K562 (cell line): ENCODE data around the gene MPI. TPM values are rescaled to one million over a fixed set of nuclear protein-coding genes. Genes with fewer than 3 reads are reported as not detected.

Experiments used
- ARID3B ChIP-seq: fragments of 250-450 bp; sonication (Bioruptor Pico); IDR thresholded peaks from 2 replicates; pipeline ENCODE4 v1.4.0; 2020; ENCODE audit warnings: borderline replicate concordance
- BCL6 ChIP-seq: fragments of 250-450 bp; sonication (Bioruptor Pico); IDR thresholded peaks from 2 replicates; pipeline ENCODE4 v1.4.0; 2020
- EHMT2 ChIP-seq: fragments of 450-650 bp; IDR thresholded peaks from 2 replicates; pipeline ENCODE4 v1.6.1; 2018; ENCODE audit warnings: antibody characterized with exemption
- HEY1 ChIP-seq: fragments of 250-450 bp; sonication (Bioruptor Pico); IDR thresholded peaks from 2 replicates; pipeline ENCODE4 v1.5.0; 2020; ENCODE audit warnings: mild to moderate bottlenecking, moderate library complexity, borderline replicate concordance
- KDM2B ChIP-seq: fragments of 250-450 bp; sonication (Bioruptor Pico); IDR thresholded peaks from 2 replicates; pipeline ENCODE4 v1.8.0; 2021; ENCODE audit warnings: mild to moderate bottlenecking, moderate library complexity
- MBD1 ChIP-seq: fragments of 250-450 bp; sonication (Bioruptor Pico); IDR thresholded peaks from 2 replicates; pipeline ENCODE4 v1.8.0; 2022; ENCODE audit warnings: inconsistent platforms
- MEF2A ChIP-seq: IDR thresholded peaks from 2 replicates; pipeline ENCODE4 v1.6.1; 2011; ENCODE audit warnings: low read depth, mild to moderate bottlenecking, low read length, moderate library complexity; ENCODE audit not compliant: control insufficient read depth
- PCBP2 ChIP-seq: fragments of 200-400 bp; formaldehyde crosslinking; IDR thresholded peaks from 2 replicates; pipeline ENCODE4 v1.6.1; 2018; ENCODE audit warnings: low read length, low read depth, mild to moderate bottlenecking, moderate library complexity; ENCODE audit not compliant: poor library complexity, severe bottlenecking
- RBM39 ChIP-seq: fragments of 200-400 bp; formaldehyde crosslinking; optimal IDR thresholded peaks from 2 replicates; pipeline ENCODE3; 2018; ENCODE audit warnings: low read depth, low read length
- TBP ChIP-seq: optimal IDR thresholded peaks from 2 replicates; pipeline ENCODE3; 2011; ENCODE audit warnings: low read depth, low read length, improper control_type of control experiment
- TEAD1 ChIP-seq, 2 experiments: fragments of 450-650 bp in 1 of 2; sonication (generic) in 1 of 2; formaldehyde crosslinking; IDR thresholded peaks; 2 replicates each; pipeline versions ENCODE4 v1.4.0 to v1.8.0; 2020 to 2022; ENCODE audit warnings: mild to moderate bottlenecking in 2 of 2, missing genetic modification reagents in 1 of 2
- U2AF1 ChIP-seq: fragments of 200-400 bp; formaldehyde crosslinking; optimal IDR thresholded peaks from 2 replicates; pipeline ENCODE3; 2017; ENCODE audit warnings: mild to moderate bottlenecking, low read depth, low read length, moderate library complexity
- ZNF165 ChIP-seq: fragments of 250-450 bp; sonication (Bioruptor Pico); IDR thresholded peaks from 2 replicates; pipeline ENCODE4 v1.4.0; 2020; ENCODE audit warnings: borderline replicate concordance
- ZNF263 ChIP-seq: sonication (generic); formaldehyde crosslinking; IDR thresholded peaks from 2 replicates; pipeline ENCODE4 v1.8.0; 2022; ENCODE audit warnings: mild to moderate bottlenecking, missing genetic modification reagents, borderline replicate concordance
- ZNF3 ChIP-seq: fragments of 250-450 bp; sonication (Bioruptor Pico); IDR thresholded peaks from 2 replicates; pipeline ENCODE4 v1.5.0; 2021; ENCODE audit warnings: mild to moderate bottlenecking, moderate library complexity
- polyA plus RNA-seq, 8 experiments: library from polyadenylated mRNA; depleted of rRNA in 4 of 8; stranded (reverse) in 5 of 8; unstranded in 3 of 8; fragments of >200 nt; fragmentation: Nextera tagmentation in 2 of 8; fragmentation: Illumina TruSeq in 1 of 8; extraction: Ambion mirVana in 2 of 8; extraction: Trizol in 1 of 8; gene quantifications; 2 replicates each; pipeline versions ENCODE4 v1.2.1 to v1.2.3, GENCODE V29; 2011 to 2014; ENCODE audit warnings: inconsistent platforms in 1 of 8, missing spikeins in 1 of 8
- total RNA-seq, 7 experiments: library from RNA; depleted of rRNA in 6 of 7; stranded (reverse); fragments of >200 nt in 6 of 7; fragmentation: Illumina TruSeq in 2 of 7; extraction: Trizol in 2 of 7; gene quantifications; 2 replicates each; pipeline versions ENCODE4 v1.2.1 to v1.2.3, GENCODE V29; 2011 to 2021; ENCODE audit warnings: low replicate concordance in 1 of 7
- TF ChIP-seq, protein P1 (sequence below): sonication (generic); formaldehyde crosslinking; IDR thresholded peaks from 2 replicates; pipeline ENCODE4 v1.8.1; 2023; ENCODE audit warnings: mild to moderate bottlenecking, missing genetic modification reagents
- TF ChIP-seq, protein P2 (sequence below), 2 experiments: fragments of 200-800 bp in 1 of 2; sonication (Bioruptor generic) in 1 of 2; sonication (generic) in 1 of 2; formaldehyde crosslinking in 1 of 2; IDR thresholded peaks in 1 of 2; conservative IDR thresholded peaks in 1 of 2; 2 replicates each; pipeline versions ENCODE4 v1.5.0 to v1.6.1; 2016 to 2020; ENCODE audit warnings: missing compliant biosample characterization in 1 of 2, missing genetic modification characterization in 1 of 2, missing genetic modification reagents in 1 of 2
- TF ChIP-seq, protein P3 (sequence below): sonication (generic); formaldehyde crosslinking; IDR thresholded peaks from 2 replicates; pipeline ENCODE4 v1.8.1; 2023; ENCODE audit warnings: mild to moderate bottlenecking, missing genetic modification reagents, moderate library complexity
- TF ChIP-seq, protein P4 (sequence below): fragments of 450-650 bp; IDR thresholded peaks from 2 replicates; pipeline ENCODE4 v1.7.0; 2016; ENCODE audit warnings: borderline replicate concordance

MPI gene
- total and polyA plus RNA-seq, 9 of the 15 experiments (the other 6 are each of a cell fraction or from before 2014, with no cell fraction given): 30.7 to 105 (median 40.5) TPM

DNA sequence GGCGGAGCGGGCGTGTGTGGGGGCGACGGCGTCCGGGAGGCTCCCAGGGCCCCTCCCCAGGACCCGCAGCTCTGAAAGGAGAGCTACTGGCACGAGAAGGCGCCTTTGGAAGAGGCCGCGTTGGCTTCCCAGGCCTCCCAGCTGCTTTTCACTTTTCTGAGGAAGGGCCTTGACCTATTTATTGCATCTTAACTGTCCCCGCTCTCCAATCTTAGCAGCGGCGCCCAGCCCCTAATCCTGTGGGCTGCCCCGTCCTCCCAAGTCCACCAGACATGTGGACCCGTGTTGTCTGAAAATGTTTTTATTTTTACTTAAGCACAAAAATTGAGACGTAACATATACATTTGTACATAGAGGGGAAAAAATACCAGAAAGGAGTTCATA, 46.4 kb upstream of the MPI start (continued):
- no peak for TF ChIP-seq TEAD1 (CRISPR knock-in tag; IDR thresholded peaks at IDR 0.05)
- no peak for TF ChIP-seq BCL6 (CRISPR knock-in tag)
- TF ChIP-seq MBD1 (CRISPR knock-in tag): no peak
- no peak; the same call in 1 of the 2 replicates for TF ChIP-seq KDM2B (CRISPR knock-in tag)
- TF ChIP-seq U2AF1: peak; percentile 9
- TF ChIP-seq PCBP2: no peak
- no peak for TF ChIP-seq HEY1 (CRISPR knock-in tag)
- no peak for TF ChIP-seq ARID3B (CRISPR knock-in tag)
- TF ChIP-seq ZNF263 (CRISPR knock-in tag): no peak
- no peak for TF ChIP-seq MEF2A
- TF ChIP-seq, protein P1, sequence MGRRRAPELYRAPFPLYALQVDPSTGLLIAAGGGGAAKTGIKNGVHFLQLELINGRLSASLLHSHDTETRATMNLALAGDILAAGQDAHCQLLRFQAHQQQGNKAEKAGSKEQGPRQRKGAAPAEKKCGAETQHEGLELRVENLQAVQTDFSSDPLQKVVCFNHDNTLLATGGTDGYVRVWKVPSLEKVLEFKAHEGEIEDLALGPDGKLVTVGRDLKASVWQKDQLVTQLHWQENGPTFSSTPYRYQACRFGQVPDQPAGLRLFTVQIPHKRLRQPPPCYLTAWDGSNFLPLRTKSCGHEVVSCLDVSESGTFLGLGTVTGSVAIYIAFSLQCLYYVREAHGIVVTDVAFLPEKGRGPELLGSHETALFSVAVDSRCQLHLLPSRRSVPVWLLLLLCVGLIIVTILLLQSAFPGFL: no peak
- TF ChIP-seq, protein P2, sequence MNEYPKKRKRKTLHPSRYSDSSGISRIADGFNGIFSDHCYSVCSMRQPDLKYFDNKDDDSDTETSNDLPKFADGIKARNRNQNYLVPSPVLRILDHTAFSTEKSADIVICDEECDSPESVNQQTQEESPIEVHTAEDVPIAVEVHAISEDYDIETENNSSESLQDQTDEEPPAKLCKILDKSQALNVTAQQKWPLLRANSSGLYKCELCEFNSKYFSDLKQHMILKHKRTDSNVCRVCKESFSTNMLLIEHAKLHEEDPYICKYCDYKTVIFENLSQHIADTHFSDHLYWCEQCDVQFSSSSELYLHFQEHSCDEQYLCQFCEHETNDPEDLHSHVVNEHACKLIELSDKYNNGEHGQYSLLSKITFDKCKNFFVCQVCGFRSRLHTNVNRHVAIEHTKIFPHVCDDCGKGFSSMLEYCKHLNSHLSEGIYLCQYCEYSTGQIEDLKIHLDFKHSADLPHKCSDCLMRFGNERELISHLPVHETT (CRISPR knock-in tag; conservative IDR thresholded peaks at IDR 0.05 in 1 of 2, IDR thresholded peaks at IDR 0.05 in 1 of 2): 0 out of 4 replicates have a peak, but pooled peaks of 1 of the 2 experiments have one; percentile 12
- TF ChIP-seq RBM39: no peak
- TF ChIP-seq ZNF165 (CRISPR knock-in tag): no peak
- TF ChIP-seq, protein P3, sequence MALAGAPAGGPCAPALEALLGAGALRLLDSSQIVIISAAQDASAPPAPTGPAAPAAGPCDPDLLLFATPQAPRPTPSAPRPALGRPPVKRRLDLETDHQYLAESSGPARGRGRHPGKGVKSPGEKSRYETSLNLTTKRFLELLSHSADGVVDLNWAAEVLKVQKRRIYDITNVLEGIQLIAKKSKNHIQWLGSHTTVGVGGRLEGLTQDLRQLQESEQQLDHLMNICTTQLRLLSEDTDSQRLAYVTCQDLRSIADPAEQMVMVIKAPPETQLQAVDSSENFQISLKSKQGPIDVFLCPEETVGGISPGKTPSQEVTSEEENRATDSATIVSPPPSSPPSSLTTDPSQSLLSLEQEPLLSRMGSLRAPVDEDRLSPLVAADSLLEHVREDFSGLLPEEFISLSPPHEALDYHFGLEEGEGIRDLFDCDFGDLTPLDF (CRISPR knock-in tag): no peak
- TF ChIP-seq, protein P4, sequence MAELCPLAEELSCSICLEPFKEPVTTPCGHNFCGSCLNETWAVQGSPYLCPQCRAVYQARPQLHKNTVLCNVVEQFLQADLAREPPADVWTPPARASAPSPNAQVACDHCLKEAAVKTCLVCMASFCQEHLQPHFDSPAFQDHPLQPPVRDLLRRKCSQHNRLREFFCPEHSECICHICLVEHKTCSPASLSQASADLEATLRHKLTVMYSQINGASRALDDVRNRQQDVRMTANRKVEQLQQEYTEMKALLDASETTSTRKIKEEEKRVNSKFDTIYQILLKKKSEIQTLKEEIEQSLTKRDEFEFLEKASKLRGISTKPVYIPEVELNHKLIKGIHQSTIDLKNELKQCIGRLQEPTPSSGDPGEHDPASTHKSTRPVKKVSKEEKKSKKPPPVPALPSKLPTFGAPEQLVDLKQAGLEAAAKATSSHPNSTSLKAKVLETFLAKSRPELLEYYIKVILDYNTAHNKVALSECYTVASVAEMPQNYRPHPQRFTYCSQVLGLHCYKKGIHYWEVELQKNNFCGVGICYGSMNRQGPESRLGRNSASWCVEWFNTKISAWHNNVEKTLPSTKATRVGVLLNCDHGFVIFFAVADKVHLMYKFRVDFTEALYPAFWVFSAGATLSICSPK: no peak
- no peak for TF ChIP-seq EHMT2
- TF ChIP-seq ZNF3: no peak
- TF ChIP-seq TBP: no peak
